HCT116 (cell line): ENCODE data around the gene RARB. TPM values are rescaled to one million over a fixed set of nuclear protein-coding genes. Genes with fewer than 3 reads are reported as not detected.

Source experiments
- ATAC-seq: fragments of 200-7000 bp; cut with Tn5 transposase; 2 replicates; pipeline ENCODE4 v1.9.1; 2020; ENCODE audit warnings: mild to moderate bottlenecking, moderate library complexity
- BruUV-seq: library from RNA; stranded (reverse); fragments of 400-500 nt; replicated peaks from 2 replicates; lab custom pipeline; 2021; lab: Mats Ljungman, UMichigan
- CTCF ChIA-PET: fragments of 300-600 bp; sonication (Branson Sonifier 250); formaldehyde crosslinking; loops from one replicate; lab custom pipeline; 2021; ENCODE audit warnings: antibody characterized with exemption; lab: Charles Lee
- POLR2A ChIA-PET: fragments of 300-600, 350-600 bp; sonication (Branson Sonifier 250); formaldehyde crosslinking; loops from one replicate; lab custom pipeline; 2021; ENCODE audit warnings: antibody characterized with exemption; lab: Charles Lee
- RAD21 ChIA-PET, 2 experiments: fragments of 300-600 bp; sonication (Branson Sonifier 250); formaldehyde crosslinking; loops; one replicate each; lab custom pipeline; 2023; ENCODE audit warnings: low total read pairs in 2 of 2; ENCODE audit not compliant: uncharacterized antibody in 2 of 2, unreplicated experiment in 2 of 2, low non-redundant PET in 1 of 2; lab: Charles Lee
- DNase-seq: peaks from one replicate; pipeline ENCODE4 v3.0.0-alpha.2; 2010; ENCODE audit warnings: low read depth, low spot score
- H2AFZ ChIP-seq: fragments of 200-600 bp; shearing (Covaris generic), sonication (generic); 2 replicates; pipeline ENCODE4 v1.6.1; 2017; ENCODE audit warnings: low read depth, mixed run types, mixed read lengths, antibody characterized with exemption, low read length; ENCODE audit not compliant: poor library complexity, severe bottlenecking
- H3K27ac ChIP-seq: 2 replicates; pipeline ENCODE4 v1.5.1; 2012; ENCODE audit warnings: low read depth, low read length
- H3K27me3 ChIP-seq: fragments of 200-600 bp; sonication (generic); 2 replicates; pipeline ENCODE4 v1.6.1; 2016; ENCODE audit warnings: mixed run types, low read length, mixed read lengths; ENCODE audit not compliant: insufficient read depth
- H3K36me3 ChIP-seq, 2 experiments: fragments of 200-500 bp in 1 of 2; fragments of 200-600 bp in 1 of 2; sonication (Bioruptor generic) in 1 of 2; sonication (generic) in 1 of 2; 2 replicates each; pipeline versions ENCODE4 v1.5.1 to v1.6.1; 2014 to 2016; ENCODE audit warnings: low read length in 2 of 2, inconsistent platforms in 1 of 2, mixed read lengths in 1 of 2, mixed run types in 1 of 2; ENCODE audit not compliant: insufficient read depth in 2 of 2, control insufficient read depth in 1 of 2
- H3K4me1 ChIP-seq, 2 experiments: fragments of 200-600 bp in 1 of 2; sonication (generic) in 1 of 2; 2 replicates each; pipeline versions ENCODE4 v1.5.1 to v1.6.1; 2012 to 2017; ENCODE audit warnings: low read length in 2 of 2, inconsistent platforms in 1 of 2, mild to moderate bottlenecking in 1 of 2, mixed read lengths in 1 of 2, mixed run types in 1 of 2, moderate library complexity in 1 of 2; ENCODE audit not compliant: insufficient read depth in 2 of 2, control insufficient read depth in 1 of 2
- H3K4me2 ChIP-seq: fragments of 200-600 bp; sonication (generic); 2 replicates; pipeline ENCODE4 v1.6.1; 2017; ENCODE audit warnings: mixed run types, low read length, mixed read lengths
- H3K4me3 ChIP-seq, 2 experiments: fragments of 200-600 bp in 1 of 2; sonication (generic) in 1 of 2; replicated peaks in 1 of 2; 2 replicates each; pipeline ENCODE4 v1.5.1; 2011 to 2016; ENCODE audit warnings: low read length in 2 of 2, control low read depth in 1 of 2, low read depth in 1 of 2, mild to moderate bottlenecking in 1 of 2, mixed read lengths in 1 of 2, mixed run types in 1 of 2
- H3K79me2 ChIP-seq: fragments of 200-600 bp; sonication (generic); 2 replicates; pipeline ENCODE4 v1.6.1; 2017; ENCODE audit warnings: mild to moderate bottlenecking, mixed run types, low read length, moderate library complexity, mixed read lengths; ENCODE audit not compliant: insufficient read depth
- H3K9ac ChIP-seq: fragments of 200-600 bp; sonication (generic); 2 replicates; pipeline ENCODE4 v1.6.1; 2016; ENCODE audit warnings: low read length, mixed read lengths
- H3K9me2 ChIP-seq: fragments of 200-600 bp; sonication (generic), shearing (Covaris generic); 2 replicates; pipeline ENCODE4 v1.6.1; 2017; ENCODE audit warnings: mixed run types, mild to moderate bottlenecking, moderate library complexity; ENCODE audit not compliant: insufficient read depth
- H3K9me3 ChIP-seq, 2 experiments: fragments of 200-500 bp in 1 of 2; fragments of 200-600 bp in 1 of 2; sonication (Bioruptor generic) in 1 of 2; sonication (generic) in 1 of 2; 2 replicates each; pipeline ENCODE4 v1.6.1; 2014 to 2017; ENCODE audit warnings: low read length in 2 of 2, mixed read lengths in 2 of 2, inconsistent platforms in 1 of 2, low read depth in 1 of 2, mild to moderate bottlenecking in 1 of 2, mixed run types in 1 of 2, moderate library complexity in 1 of 2; ENCODE audit not compliant: control insufficient read depth in 1 of 2, insufficient read depth in 1 of 2
- H4K20me1 ChIP-seq: fragments of 200-600 bp; sonication (generic), shearing (Covaris generic); 2 replicates; pipeline ENCODE4 v1.6.1; 2017; ENCODE audit warnings: mixed run types, mild to moderate bottlenecking, moderate library complexity; ENCODE audit not compliant: insufficient read depth
- CEBPB ChIP-seq: IDR thresholded peaks from 2 replicates; pipeline ENCODE4 v1.6.1; 2012; ENCODE audit warnings: low read depth
- EGR1 ChIP-seq: IDR thresholded peaks from 2 replicates; pipeline ENCODE4 v1.6.1; 2012; ENCODE audit warnings: low read depth
- EZH2 ChIP-seq: fragments of 200-600 bp; sonication (generic); IDR thresholded peaks from 2 replicates; pipeline ENCODE4 v1.6.1; 2017; ENCODE audit warnings: antibody characterized with exemption, mixed run types
- EZH2phosphoT487 ChIP-seq: fragments of 200-600 bp; IDR thresholded peaks from 2 replicates; pipeline ENCODE4 v1.6.1; 2018; ENCODE audit warnings: antibody characterized with exemption, borderline replicate concordance
- FOSL1 ChIP-seq: IDR thresholded peaks from 2 replicates; pipeline ENCODE4 v1.6.1; 2012; ENCODE audit warnings: low read depth
- POLR2A ChIP-seq: IDR thresholded peaks from 2 replicates; pipeline ENCODE4 v1.7.0; 2011; ENCODE audit warnings: borderline replicate concordance; ENCODE audit not compliant: insufficient read depth, insufficient read length; ENCODE audit errors: extremely low read depth
- POLR2AphosphoS5 ChIP-seq: IDR thresholded peaks from 2 replicates; pipeline ENCODE4 v1.6.1; 2011; ENCODE audit warnings: mild to moderate bottlenecking, low read depth, low read length, moderate library complexity
- REST ChIP-seq: IDR thresholded peaks from 2 replicates; pipeline ENCODE4 v1.6.1; 2012; ENCODE audit warnings: low read depth
- SIN3A ChIP-seq: IDR thresholded peaks from 2 replicates; pipeline ENCODE4 v1.6.1; 2012; ENCODE audit warnings: low read depth
- SP1 ChIP-seq: IDR thresholded peaks from 2 replicates; pipeline ENCODE4 v1.6.1; 2012; ENCODE audit warnings: low read depth
- SRF ChIP-seq: IDR thresholded peaks from 2 replicates; pipeline ENCODE4 v1.6.1; 2012; ENCODE audit warnings: low read depth
- YY1 ChIP-seq: IDR thresholded peaks from 2 replicates; pipeline ENCODE4 v1.6.1; 2011; ENCODE audit warnings: low read length, low read depth, moderate library complexity, mild to moderate bottlenecking; ENCODE audit not compliant: insufficient replicate concordance; ENCODE audit errors: extremely low read depth
- ZNF274 ChIP-seq: fragments of 200-500 bp; sonication (Bioruptor generic); IDR thresholded peaks from 2 replicates; pipeline ENCODE4 v1.6.1; 2014; ENCODE audit warnings: mild to moderate bottlenecking, low read depth, low read length, inconsistent platforms
- intact Hi-C: fragments of 100-400 bp; cut with micrococcal nuclease; formaldehyde crosslinking; loops from 2 replicates; pipeline ENCODE4 v1.10.0; 2022
- total RNA-seq: library from RNA; stranded (reverse); gene quantifications from one replicate; pipeline ENCODE4 v1.2.1, GENCODE V29; 2021; ENCODE audit not compliant: unreplicated experiment
- TF ChIP-seq, protein P1 (sequence below), 3 experiments: fragments of 200-600 bp in 1 of 3; sonication (generic) in 1 of 3; IDR thresholded peaks in 2 of 3; conservative IDR thresholded peaks in 1 of 3; 2 replicates each; pipeline ENCODE4 v1.5.1; 2012 to 2017; ENCODE audit warnings: low read depth in 2 of 3, low read length in 2 of 3, antibody characterized with exemption in 1 of 3, borderline replicate concordance in 1 of 3, control low read depth in 1 of 3, mild to moderate bottlenecking in 1 of 3, mixed read lengths in 1 of 3, mixed run types in 1 of 3, moderate library complexity in 1 of 3; ENCODE audit not compliant: insufficient read depth in 1 of 3

RARB gene
- total RNA-seq, 1 experiment from 2014 or later: not detected

- Histone ChIP-seq H2AFZ (no peak overlapping the region), H3K9ac (no peak overlapping the region), H3K4me1 (no peaks in the 10 kb centered on the region), H3K27ac (no peak overlapping the region), H3K27me3 (peaks cover 24% of the 10 kb centered on the region; the same call in 1 of the 2 replicates), H3K9me3 (no peaks in the 10 kb centered on the region), H3K79me2 (no peaks in the 10 kb centered on the region), H3K36me3 (no peaks in the 10 kb centered on the region), H3K9me2 (no peaks in the 10 kb centered on the region), H3K4me3 (no peak overlapping the region), H4K20me1 (no peaks in the 10 kb centered on the region), H3K4me2 (no peak overlapping the region)
- no TSS peak for BruUV-seq
- ChIA-PET RAD21 (no interaction called here), POLR2A (no interaction called here), CTCF (no interaction called here)
- intact Hi-C loops: no loop called here
- ATAC-seq: no peak
- TF ChIP-seq YY1 (no peak), SP1 (no peak), SIN3A (no peak), EGR1 (no peak), POLR2AphosphoS5 (no peak), CEBPB (no peak), EZH2phosphoT487 (no peak), FOSL1 (no peak), ZNF274 (no peak)
- DNase-seq: no peak
Measured at GRCh38 chr3:25515171-25515570, 87.1 kb downstream of the RARB start.

DNA sequence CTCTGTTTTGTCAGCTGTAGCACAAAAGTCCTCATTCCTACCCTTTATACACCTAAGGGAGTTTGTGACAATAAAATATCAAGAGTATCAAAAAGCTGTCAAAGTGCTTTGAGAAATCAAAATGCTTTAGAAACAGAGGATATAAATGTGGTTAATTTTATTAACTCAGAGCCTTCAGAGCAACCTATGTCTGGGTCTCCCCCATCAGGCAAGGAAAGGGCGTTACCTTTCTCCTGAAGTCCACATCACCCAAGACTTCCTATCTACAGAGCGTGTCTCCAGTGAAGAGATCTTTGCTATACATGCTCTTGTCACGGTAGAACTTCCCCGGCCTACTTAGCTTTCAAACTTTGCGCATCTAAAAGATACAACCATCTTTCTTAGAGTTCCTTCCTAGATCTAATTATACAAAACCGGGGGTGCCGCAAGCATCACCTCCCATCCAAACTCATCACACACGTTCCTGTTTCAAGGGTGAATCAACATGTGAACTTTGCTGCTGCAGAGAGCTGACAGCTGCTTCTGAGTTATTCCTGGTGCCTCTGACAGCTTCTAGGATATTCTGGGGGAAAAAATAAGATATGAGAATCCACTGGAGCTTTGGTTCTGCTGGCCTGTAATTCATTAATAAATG lies 93.0 kb downstream of the RARB start:
- DNase-seq (no peak), ATAC-seq (no peak)
- peaks cover 34% of the 10 kb centered on the region; the same call in 1 of the 2 replicates for H3K27me3 ChIP-seq
- ChIA-PET RAD21 (no interaction called here), CTCF (no interaction called here)
- intact Hi-C loops: no loop called here
- no peaks in the 10 kb centered on the region for H3K4me1 ChIP-seq
- H3K4me3 ChIP-seq: no peak overlapping the region
- H3K79me2 ChIP-seq: no peaks in the 10 kb centered on the region
- no peak overlapping the region for H3K9ac ChIP-seq
- H4K20me1 ChIP-seq: no peaks in the 10 kb centered on the region
- no peak overlapping the region for H3K4me2 ChIP-seq
- H3K9me2 ChIP-seq: no peaks in the 10 kb centered on the region
- no peak overlapping the region for H2AFZ ChIP-seq
- BruUV-seq: no TSS peak
- TF ChIP-seq EZH2phosphoT487 (no peak), SP1 (no peak), POLR2AphosphoS5 (no peak), REST (no peak), SRF (no peak), SIN3A (no peak), EZH2 (no peak), POLR2A (no peak), ZNF274 (no peak), YY1 (no peak)
- TF ChIP-seq, protein P1, sequence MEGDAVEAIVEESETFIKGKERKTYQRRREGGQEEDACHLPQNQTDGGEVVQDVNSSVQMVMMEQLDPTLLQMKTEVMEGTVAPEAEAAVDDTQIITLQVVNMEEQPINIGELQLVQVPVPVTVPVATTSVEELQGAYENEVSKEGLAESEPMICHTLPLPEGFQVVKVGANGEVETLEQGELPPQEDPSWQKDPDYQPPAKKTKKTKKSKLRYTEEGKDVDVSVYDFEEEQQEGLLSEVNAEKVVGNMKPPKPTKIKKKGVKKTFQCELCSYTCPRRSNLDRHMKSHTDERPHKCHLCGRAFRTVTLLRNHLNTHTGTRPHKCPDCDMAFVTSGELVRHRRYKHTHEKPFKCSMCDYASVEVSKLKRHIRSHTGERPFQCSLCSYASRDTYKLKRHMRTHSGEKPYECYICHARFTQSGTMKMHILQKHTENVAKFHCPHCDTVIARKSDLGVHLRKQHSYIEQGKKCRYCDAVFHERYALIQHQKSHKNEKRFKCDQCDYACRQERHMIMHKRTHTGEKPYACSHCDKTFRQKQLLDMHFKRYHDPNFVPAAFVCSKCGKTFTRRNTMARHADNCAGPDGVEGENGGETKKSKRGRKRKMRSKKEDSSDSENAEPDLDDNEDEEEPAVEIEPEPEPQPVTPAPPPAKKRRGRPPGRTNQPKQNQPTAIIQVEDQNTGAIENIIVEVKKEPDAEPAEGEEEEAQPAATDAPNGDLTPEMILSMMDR (IDR thresholded peaks at IDR 0.05 in 2 of 3, conservative IDR thresholded peaks at IDR 0.05 in 1 of 3; ENCODE audit: borderline replicate concordance in 1 of 3, insufficient read depth in 1 of 3, low read depth in 2 of 3, low read length in 2 of 3): no peak
- TF ChIP-seq, all 23 proteins: peak for 0
- POLR2A ChIA-PET: no interaction called here
- Histone ChIP-seq H3K36me3 (no peaks in the 10 kb centered on the region), H3K27ac (no peak overlapping the region), H3K9me3 (no peaks in the 10 kb centered on the region)
